GM21390 (cell line): ENCODE measurements around the gene SUN1.

Experiments
- ATAC-seq: cut with Tn5 transposase; IDR thresholded peaks from one replicate; pipeline ENCODE4 v1.9.1; 2021; ENCODE audit not compliant: unreplicated experiment

The SUN1 gene

DNA sequence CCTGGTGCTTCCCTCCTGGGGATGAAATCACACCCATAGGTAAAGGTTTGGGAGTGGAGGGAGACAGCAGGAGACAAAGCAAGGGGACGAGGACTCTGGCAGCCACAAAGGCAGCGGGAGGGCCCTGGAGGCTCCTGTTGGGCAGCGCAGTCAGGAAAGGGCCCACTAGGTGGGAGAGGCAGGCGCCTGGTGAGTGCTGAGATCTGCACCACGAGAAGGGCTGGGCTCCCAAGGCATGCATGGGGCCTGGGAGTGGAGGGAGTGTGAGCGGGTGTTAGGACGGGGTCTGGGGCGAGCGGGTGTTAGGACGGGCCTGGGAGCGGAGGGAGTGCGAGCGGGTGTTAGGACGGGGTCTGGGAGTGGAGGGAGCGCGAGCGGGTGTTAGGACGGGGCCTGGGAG, 57.1 kb downstream of the SUN1 start:
- no peak for ATAC-seq

DNA sequence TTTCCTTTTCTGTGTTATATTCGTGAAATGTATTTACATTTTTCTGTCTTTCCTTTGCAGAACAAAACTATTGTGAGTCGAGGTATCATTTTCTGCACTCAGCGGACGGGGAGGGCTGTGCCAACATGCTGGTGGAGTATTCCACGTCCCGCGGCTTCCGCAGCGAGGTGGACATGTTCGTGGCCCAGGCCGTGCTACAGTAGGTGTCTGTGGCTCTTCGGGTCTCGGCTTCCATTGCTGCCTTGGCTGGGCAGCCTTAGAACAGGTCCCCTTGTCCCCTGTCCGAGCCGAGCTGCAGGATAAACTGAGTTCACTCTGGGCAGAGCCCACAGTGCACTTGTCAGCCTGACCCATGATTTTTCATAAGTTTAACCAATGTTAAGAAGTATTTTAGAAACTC, 58.6 kb downstream of the SUN1 start:
- ATAC-seq = no peak

- ATAC-seq = no peak
Observed at GRCh38 chr7:891291-891690, 59.0 kb downstream of the SUN1 start.

DNA sequence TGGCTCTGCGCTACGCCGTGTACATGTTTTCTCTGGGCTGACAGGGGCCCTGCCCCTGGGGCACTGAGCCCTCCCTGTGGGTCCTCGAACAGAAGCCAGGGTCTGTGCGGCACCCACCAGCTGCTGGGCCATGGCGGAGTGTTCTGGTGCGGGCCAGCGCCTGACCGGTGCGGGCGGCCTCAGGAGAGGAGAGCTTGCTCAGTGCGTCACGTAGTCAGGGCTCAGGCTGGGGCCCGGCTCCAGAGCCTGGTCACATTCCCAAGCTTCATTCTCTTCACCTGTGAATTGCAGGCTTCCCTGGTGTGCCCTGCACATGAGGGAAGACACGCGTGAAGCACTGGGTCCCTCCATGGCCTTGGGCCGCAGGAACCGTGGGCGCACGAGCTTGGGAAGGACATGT, 59.5 kb downstream of the SUN1 start:
- ATAC-seq = no peak

GRCh38 chr7:892648-893593, 60.6 kb downstream of the SUN1 start:
- no peak for ATAC-seq

- ATAC-seq = no peak
Observed at GRCh38 chr7:893686-894085, 61.4 kb downstream of the SUN1 start.

DNA sequence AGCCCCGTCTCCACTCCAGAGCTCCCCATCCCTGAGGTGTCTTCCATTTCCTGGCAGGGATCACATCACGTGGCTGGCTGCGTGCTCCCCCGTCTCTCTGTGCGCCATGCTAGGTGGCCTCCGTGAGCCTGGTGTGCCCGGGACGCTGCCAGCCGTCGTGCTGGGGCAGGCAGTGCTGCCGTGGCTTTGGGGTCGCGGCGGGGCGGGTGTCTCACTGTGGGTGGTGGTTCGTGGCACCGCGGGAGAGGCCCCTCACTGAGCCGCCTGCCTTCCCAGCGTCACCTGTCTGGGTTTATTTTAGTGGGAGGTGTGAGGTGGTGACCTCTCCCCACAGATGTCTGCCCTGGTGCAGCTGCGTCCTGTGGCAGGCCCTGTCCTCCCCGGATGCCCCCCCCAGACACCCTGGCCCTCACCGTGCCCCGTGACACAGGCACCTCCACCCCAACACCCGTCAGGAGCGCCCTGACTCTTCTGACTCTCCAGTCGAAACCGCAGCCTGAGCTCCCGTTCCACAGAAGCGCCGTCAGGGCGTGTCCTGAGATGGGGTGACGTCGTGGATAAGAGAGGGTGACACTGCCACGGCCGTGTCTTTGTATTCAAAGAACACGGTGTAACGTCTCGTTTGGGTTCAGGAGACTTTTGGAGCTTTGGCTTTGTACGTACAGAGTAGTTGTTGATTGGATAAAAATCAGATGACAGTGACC, 62.0 kb downstream of the SUN1 start:
- no peak for ATAC-seq

- ATAC-seq = no peak
Observed at GRCh38 chr7:894927-895450, 62.7 kb downstream of the SUN1 start.

GRCh38 chr7:895451-896052, 63.3 kb downstream of the SUN1 start:
- ATAC-seq = no peak

- ATAC-seq = no peak
Observed at GRCh38 chr7:896346-897075, 64.2 kb downstream of the SUN1 start.

GRCh38 chr7:897086-897485, 64.8 kb downstream of the SUN1 start:
- no peak for ATAC-seq

GRCh38 chr7:897771-898376, 65.6 kb downstream of the SUN1 start:
- no peak for ATAC-seq

GRCh38 chr7:898460-898854, 66.2 kb downstream of the SUN1 start:
- ATAC-seq = no peak

- no peak for ATAC-seq
Observed at GRCh38 chr7:898855-899681, 66.8 kb downstream of the SUN1 start.

DNA sequence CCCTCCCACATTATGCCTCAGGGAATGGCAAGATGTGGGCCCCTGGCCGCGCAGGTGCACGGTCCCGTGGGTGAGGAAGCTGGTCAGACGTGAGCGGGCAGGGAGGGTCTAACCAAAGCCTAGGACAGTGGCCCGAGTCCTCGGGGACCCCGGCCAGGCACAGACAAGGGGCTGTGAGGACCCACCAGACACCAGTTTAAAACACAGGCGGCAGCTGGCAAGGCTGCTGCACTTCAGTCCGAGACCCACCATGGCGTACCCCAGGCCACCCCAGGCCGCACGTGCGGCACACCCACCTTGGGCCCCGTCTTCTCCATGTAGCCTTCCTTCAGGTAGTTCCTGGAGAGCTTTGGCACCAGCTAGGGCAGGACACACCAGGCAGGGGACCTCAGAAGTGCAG, 67.5 kb downstream of the SUN1 start:
- ATAC-seq = no peak

GRCh38 chr7:900331-901040, 68.2 kb downstream of the SUN1 start:
- no peak for ATAC-seq

- no peak for ATAC-seq
Observed at GRCh38 chr7:901041-901387, 68.7 kb downstream of the SUN1 start.

DNA sequence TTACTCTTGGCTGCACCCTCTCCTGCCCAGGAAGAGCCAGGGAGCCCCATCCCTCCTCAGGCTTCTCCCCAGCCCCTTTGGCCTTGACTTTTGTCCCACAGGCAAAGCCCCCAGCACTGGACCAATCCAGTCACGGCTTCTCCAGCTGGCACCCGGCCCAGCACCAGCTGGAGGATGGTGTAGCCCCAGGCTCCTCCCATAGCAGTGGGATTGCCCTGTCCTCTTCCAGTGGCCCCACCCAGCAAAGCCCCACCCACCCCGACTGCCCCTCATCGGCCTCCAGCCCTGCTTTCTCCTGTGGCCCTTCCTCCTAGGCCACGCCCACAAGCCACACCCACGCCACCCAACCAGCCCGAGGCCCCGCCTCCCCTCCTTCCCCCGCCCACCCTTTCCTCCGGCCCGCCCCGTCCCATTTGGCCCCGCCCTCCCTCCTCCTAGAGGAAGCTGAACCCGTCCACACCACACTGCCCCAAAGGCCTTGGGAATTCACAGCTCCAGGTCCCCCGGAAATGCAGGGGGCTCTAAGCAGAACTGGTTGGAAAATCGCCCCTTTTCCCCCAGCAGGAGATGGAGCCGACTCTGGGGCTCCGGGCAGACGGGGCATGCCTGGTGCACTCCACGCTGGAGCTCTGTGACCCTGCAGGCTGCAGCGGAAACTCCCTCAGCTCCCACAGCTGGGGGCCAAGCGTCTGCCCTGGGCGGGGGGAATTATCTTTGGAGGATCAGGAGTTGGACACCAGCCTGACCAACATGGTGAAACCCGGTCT, 69.3 kb downstream of the SUN1 start:
- ATAC-seq = no peak
